AG04450 (cell line): ENCODE measurements around the gene RNU5B-1. TPM values are rescaled to one million over a fixed set of nuclear protein-coding genes. Genes with fewer than 3 reads are reported as not detected.
A peak's percentile ranks its signal among the peaks of the same experiment; 100 is the strongest.
"Not testable (repeated sequence)": the region's sequence is repeated elsewhere in the genome, so short reads cannot be mapped to it uniquely, and the experiment has no call there.

ENCODE experiments used
- CTCF ChIA-PET: fragments of 300-600, 350-600 bp; formaldehyde crosslinking; extraction: SDS; loops from one replicate; lab custom pipeline; 2022; ENCODE audit warnings: antibody characterized with exemption, inconsistent platforms; lab: Charles Lee
- POLR2A ChIA-PET: fragments of 350-600 bp; formaldehyde crosslinking; extraction: SDS; loops from one replicate; lab custom pipeline; 2021; ENCODE audit warnings: antibody characterized with exemption, inconsistent platforms; lab: Yijun Ruan, JAX
- DNase-seq: peaks from one replicate; pipeline ENCODE4 v3.0.0-alpha.2; 2011; ENCODE audit warnings: low read depth, low spot score
- H3K27ac ChIP-seq: one replicate; pipeline ENCODE4 v1.5.1; 2012; ENCODE audit warnings: low read depth, low read length, control low read depth
- H3K27me3 ChIP-seq: one replicate; pipeline ENCODE4 v1.6.0; 2012; ENCODE audit warnings: low read length; ENCODE audit not compliant: control insufficient read depth, insufficient read depth
- H3K4me3 ChIP-seq: 2 replicates; pipeline ENCODE4 v1.5.1; 2011; ENCODE audit warnings: mild to moderate bottlenecking, low read depth, low read length, control low read depth
- H3K9me3 ChIP-seq: 2 replicates; pipeline ENCODE4 v1.5.1; 2012; ENCODE audit warnings: low read length; ENCODE audit not compliant: control insufficient read depth, insufficient read depth
- CTCF ChIP-seq: IDR thresholded peaks from 2 replicates; pipeline ENCODE4 v1.5.1; 2011; ENCODE audit warnings: low read depth, low read length, control low read depth, inconsistent platforms
- polyA plus RNA-seq: library from polyadenylated mRNA; depleted of rRNA; stranded (reverse); fragments of >200 nt; gene quantifications from 2 replicates; pipeline ENCODE4 v1.2.3, GENCODE V29; 2011

The RNU5B-1 gene
- polyA plus RNA-seq, 1 experiment, result not detected

- H3K4me3 ChIP-seq, result no peak overlapping the region
- ChIA-PET POLR2A (no interaction called here), CTCF (interaction anchor here (0.7 to 1.7 kb wide), 2 partner anchors 30 to 79 kb away, joined by 3 to 4 read pairs; no protein-coding TSS in a partner anchor)
- no peak for DNase-seq
- no peaks in the 10 kb centered on the region for H3K9me3 ChIP-seq
- H3K27ac ChIP-seq, result no peak overlapping the region
- H3K27me3 ChIP-seq, result no peaks in the 10 kb centered on the region
- no peak for TF ChIP-seq CTCF
These were observed 36.1 kb upstream of the RNU5B-1 start for GRCh38 chr15:65268411-65268810.

DNA sequence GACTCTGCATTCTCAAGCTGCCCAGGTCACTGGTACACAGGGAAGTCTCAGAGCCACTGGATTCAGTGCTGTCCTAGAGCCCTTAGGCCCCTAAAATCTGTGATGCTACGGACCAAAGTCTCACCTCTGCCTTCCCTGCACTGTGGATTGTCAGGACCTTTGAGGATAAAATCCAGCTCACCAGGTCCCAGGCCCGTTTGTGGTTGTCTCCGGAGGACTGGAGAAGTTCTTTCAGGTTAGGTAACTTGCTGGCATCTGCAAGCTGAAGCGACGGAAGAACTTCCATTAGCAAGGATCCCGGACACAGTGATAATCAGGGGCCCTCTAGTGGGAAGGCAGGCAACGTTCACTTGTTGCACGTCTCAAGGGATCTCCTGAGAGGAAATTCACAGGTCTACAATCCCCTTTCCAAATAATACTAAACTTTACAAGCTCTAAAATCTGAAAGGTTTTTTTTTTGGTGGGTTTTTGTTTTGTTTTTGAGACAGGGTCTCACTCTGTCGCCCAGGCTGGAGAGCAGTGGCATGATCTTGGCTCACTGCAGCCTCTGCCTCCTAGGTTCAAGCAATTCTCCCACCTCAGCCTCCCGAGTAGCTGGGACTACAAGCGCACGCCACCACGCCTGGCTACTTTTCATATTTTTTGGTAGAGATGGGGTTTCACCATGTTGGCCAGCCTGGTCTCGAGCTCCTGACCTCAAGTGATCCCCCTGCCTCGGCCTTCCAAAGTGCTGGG is 33.5 kb upstream of the RNU5B-1 start:
- CTCF ChIA-PET, result interaction anchor here (0.6 to 5.1 kb wide), 29 partner anchors 9 to 237 kb away, joined by 3 to 100 read pairs (median 4); partner anchors contain the start of genes CILP, CLPX and PARP16
- not testable (repeated sequence) for H3K4me3 ChIP-seq, H3K27me3 ChIP-seq, H3K9me3 ChIP-seq, H3K27ac ChIP-seq
- DNase-seq, result peak; percentile 77
- TF ChIP-seq CTCF, result peak; percentile 88
- POLR2A ChIA-PET, result interaction anchor here (0.6 to 1.0 kb wide), 3 partner anchors 35 to 99 kb away, joined by 3 to 6 read pairs (median 5); no protein-coding TSS in a partner anchor

DNA sequence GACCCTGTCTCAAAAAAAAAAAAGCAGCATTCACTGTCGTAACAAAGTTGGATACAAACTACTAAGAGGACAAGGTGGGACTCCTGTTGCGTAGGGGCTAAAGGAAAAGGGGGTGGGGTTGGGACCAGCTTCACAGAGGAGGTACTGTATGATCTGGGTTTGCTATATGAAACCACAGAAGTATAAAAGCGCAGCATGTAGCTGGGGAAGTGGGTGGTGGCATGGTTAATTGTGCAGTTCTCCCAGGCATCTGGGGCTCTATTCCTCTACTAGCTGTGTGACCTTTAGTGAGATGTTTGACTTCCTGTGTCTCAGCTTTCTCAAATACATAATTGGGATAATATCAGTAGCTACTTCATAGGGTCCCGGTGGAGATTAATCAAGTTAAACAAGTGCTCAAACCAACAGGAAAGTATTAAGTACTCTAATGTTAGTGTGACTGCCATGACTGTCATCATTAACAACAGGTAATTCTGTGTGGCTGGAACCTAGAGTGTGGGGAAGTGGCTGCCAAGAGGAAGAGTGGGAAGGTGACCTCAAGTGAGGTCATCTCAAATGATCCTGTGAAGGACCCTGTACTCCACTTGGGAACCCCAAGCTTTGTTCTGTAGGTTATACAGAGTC is 29.3 kb upstream of the RNU5B-1 start:
- Histone ChIP-seq H3K4me3 (no peak overlapping the region), H3K27ac (no peak overlapping the region), H3K9me3 (no peaks in the 10 kb centered on the region), H3K27me3 (no peaks in the 10 kb centered on the region)
- no peak for TF ChIP-seq CTCF
- no peak for DNase-seq
- CTCF ChIA-PET, result interaction anchor here (0.9 to 1.3 kb wide), 2 partner anchors 11 to 90 kb away, joined by 3 to 8 read pairs; partner anchors contain the start of genes CLPX and PARP16
- POLR2A ChIA-PET, result interaction anchor here (0.6 to 1.2 kb wide), 2 partner anchors 90 to 361 kb away, joined by 3 read pairs; partner anchors contain the start of gene CLPX

GRCh38 chr15:65275728-65276126 is 28.8 kb upstream of the RNU5B-1 start:
- TF ChIP-seq CTCF, result no peak
- no peak for DNase-seq
- ChIA-PET CTCF (interaction anchor here (0.9 to 1.3 kb wide), 2 partner anchors 11 to 90 kb away, joined by 3 to 8 read pairs; partner anchors contain the start of genes CLPX and PARP16), POLR2A (interaction anchor here (0.6 to 1.2 kb wide), 2 partner anchors 90 to 362 kb away, joined by 3 read pairs; partner anchors contain the start of gene CLPX)
- no peaks in the 10 kb centered on the region for H3K9me3 ChIP-seq
- no peaks in the 10 kb centered on the region for H3K27me3 ChIP-seq
- peak overlapping the region; percentile 21 for H3K27ac ChIP-seq
- H3K4me3 ChIP-seq, result no peak overlapping the region
